B cell (primary cell): ENCODE results near the gene SF3B6.

Source experiments
- EZH2 ChIP-seq: IDR thresholded peaks from 2 replicates; pipeline ENCODE4 v1.6.1; 2012; ENCODE audit warnings: borderline replicate concordance, low read depth, mild to moderate bottlenecking, moderate library complexity, low read length; ENCODE audit not compliant: insufficient read depth, poor library complexity, severe bottlenecking
- TF ChIP-seq, protein P1 (sequence below): fragments of 200-600 bp; IDR thresholded peaks from one replicate; pipeline ENCODE4 v1.8.0; 2022; ENCODE audit warnings: antibody characterized with exemption, mild to moderate bottlenecking

DNA sequence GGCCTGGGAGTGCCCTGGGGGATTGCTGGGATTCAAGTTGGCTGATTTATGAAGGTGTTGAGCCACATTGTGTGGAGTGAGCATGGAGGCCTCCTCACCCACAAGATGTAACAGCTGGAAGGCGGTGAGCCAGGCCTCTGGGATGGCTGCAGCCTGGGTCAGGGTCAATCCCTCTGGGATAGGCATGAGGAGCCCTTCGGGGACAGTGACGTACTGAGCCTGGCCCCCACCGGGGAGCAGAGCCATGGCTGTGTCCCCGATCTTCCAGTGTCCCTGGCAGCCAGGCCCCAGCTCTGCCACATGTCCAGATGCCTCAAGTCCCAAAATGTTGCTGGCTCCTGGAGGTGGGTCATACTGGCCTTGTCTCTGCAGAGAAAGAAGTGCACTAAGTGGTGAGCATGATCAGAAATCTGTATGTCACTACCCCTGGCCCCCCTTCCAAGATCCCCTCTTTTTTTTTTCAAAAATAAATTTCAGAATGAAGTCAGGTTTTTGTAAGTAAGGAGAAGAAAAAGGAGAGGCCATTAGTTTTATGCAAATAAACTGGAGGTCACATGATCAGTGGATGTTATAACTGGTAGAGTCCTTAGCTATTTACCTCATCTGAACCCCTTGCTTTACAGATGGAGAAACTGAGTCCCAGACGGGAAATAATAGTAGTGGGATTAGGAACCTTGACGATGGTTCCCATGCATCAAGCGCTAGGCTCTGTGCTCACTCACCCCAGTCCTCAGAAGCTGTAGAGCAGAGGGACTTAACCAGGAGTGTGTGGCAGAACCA lies 6.9 kb upstream of the SF3B6 start:
- TF ChIP-seq, protein P1, sequence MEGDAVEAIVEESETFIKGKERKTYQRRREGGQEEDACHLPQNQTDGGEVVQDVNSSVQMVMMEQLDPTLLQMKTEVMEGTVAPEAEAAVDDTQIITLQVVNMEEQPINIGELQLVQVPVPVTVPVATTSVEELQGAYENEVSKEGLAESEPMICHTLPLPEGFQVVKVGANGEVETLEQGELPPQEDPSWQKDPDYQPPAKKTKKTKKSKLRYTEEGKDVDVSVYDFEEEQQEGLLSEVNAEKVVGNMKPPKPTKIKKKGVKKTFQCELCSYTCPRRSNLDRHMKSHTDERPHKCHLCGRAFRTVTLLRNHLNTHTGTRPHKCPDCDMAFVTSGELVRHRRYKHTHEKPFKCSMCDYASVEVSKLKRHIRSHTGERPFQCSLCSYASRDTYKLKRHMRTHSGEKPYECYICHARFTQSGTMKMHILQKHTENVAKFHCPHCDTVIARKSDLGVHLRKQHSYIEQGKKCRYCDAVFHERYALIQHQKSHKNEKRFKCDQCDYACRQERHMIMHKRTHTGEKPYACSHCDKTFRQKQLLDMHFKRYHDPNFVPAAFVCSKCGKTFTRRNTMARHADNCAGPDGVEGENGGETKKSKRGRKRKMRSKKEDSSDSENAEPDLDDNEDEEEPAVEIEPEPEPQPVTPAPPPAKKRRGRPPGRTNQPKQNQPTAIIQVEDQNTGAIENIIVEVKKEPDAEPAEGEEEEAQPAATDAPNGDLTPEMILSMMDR, result no peak
- no peak for TF ChIP-seq EZH2
